ENCODE measurements around the gene CHMP6.
A peak's percentile ranks its signal among the peaks of the same experiment; 100 is the strongest.

CHMP6 gene

DNA sequence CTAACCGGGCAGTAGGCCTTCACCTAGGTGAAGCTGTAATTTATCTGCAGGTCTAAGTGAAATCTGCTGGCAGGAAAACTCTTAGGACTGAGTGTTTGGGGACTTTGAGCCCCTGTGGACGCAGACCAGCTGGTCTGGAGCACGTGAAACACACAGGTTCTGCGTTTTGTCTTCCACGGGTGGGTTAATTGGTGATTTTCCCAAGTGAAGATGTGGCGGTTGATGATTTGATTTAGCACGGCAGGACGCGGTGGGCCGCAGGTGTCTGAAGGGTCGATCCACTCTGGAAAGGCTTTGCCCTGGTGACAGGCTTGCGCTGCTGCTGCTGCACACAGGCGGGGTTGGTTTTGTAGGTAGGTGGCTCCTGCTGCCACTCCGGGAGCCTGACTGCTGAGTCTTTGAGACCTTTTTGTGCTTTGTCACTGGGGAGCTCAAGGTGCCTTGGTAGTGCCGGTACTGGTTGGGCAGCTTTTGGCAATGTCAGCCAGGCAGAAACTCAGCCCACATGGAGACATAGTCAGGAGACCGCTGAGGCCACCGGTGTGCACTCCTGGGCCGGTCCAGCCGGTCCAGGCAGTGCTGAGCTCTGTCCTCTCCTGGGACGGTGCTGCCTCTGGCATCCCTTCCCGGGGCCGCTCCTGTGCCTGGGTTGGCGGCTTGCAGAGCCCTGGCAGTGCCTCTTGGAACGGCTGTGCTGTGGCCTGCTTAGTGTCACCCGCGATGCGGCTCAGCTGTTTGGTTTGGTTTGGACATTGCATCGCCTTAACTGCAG lies 45.6 kb downstream of the CHMP6 start:
- Histone ChIP-seq H3K27me3 (ENCODE audit: insufficient read depth, low read length) (peaks cover 19% of the 10 kb centered on the region), H3K4me3 (ENCODE audit: low read length) (no peak overlapping the region), H3K9ac (ENCODE audit: low read depth, low read length) (no peak overlapping the region), H3K27ac (ENCODE audit: low read depth, low read length) (no peak overlapping the region), H3K36me3 (ENCODE audit: insufficient read depth, low read length) (no peaks in the 10 kb centered on the region), H3K4me1 (ENCODE audit: insufficient read depth, low read length) (peaks cover 8% of the 10 kb centered on the region; the same call in 1 of the 2 replicates), H3K9me3 (ENCODE audit: insufficient read depth, low read depth, low read length) (no peaks in the 10 kb centered on the region)
- 92% methylated on average over 28 of the region's 28 CpGs for WGBS

DNA sequence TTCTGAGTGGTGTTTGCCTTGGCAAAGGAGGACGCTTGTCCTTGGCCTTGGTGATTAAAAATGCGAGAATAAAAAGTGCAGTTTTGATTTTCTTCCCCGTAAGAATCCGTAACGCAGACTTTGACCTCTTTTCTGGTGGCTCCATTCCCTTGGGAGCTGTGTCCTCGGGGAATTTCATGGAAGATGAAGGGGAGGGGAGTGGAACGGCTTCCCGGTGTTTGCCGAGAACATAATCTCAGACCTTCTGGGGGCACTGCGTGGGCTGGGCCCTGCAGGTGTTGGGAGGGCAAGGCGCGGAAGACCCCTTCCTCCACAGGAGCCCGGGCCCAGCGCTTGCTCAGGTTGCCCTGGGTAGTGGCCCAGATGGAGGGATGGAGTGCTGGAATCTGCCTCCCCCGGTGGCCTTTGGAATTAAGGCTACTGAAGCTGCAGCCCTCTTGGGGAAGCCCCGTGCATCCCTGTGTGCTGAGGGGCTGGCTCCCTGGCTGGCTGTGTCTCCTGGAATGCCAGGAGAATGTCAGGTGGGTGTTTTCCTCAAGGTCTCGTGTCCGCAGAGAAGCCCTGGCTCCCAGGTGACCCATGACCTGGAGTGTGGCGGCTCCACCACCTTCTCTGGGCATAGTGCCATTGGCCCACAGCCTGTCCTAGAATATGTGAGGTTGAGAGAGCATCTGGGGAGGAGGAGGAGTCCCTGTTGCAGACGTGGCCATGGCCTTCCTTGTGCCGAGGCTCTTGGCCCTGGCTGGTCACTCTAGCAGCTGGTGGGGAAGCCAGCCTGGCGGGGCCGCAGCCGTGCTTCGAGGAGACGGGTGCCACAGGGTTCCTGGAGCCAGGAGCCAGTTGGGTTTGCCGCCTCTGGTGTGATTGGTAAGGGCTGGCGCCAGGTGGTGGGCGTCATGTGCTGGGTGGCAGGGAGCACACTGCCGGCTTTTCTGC lies 46.4 kb downstream of the CHMP6 start:
- H3K27me3 ChIP-seq (ENCODE audit: insufficient read depth, low read length) = peaks cover 18% of the 10 kb centered on the region

DNA sequence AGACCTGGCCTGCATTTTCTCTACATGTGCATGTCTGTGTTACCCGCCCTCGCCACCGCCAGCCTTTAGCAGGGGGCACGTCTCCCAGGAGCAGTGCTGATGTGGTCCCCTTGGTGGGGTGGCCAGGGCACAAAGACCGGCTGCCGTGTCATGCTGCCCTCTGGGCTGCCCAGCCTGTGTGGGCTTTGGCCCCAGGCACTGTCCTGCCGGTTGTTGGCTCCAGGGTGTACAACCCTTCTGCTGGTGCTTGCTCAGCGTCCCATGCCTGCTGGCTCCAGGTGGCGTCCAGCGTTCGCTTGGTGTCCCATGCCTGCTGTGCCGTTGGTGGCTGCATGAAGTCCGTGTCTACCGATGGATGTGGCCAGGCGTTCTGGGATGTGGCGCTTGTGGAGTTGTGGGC lies 47.5 kb downstream of the CHMP6 start:
- Histone ChIP-seq H3K9me3 (ENCODE audit: insufficient read depth, low read depth, low read length) (no peaks in the 10 kb centered on the region), H3K4me3 (ENCODE audit: low read length) (no peak overlapping the region), H3K27ac (ENCODE audit: low read depth, low read length) (no peak overlapping the region), H3K9ac (ENCODE audit: low read depth, low read length) (no peak overlapping the region), H3K4me1 (ENCODE audit: insufficient read depth, low read length) (peaks cover 8% of the 10 kb centered on the region; the same call in 1 of the 2 replicates), H3K27me3 (ENCODE audit: insufficient read depth, low read length) (peaks cover 8% of the 10 kb centered on the region), H3K36me3 (ENCODE audit: insufficient read depth, low read length) (no peaks in the 10 kb centered on the region)
- 92% methylated on average over 16 of the region's 16 CpGs for WGBS

More for the DNA sequence above, 46.4 kb downstream of the CHMP6 start:
- no peak overlapping the region for H3K4me3 ChIP-seq (ENCODE audit: low read length)
- no peaks in the 10 kb centered on the region for H3K36me3 ChIP-seq (ENCODE audit: insufficient read depth, low read length)
- H3K9me3 ChIP-seq (ENCODE audit: insufficient read depth, low read depth, low read length) = no peaks in the 10 kb centered on the region
- no peak overlapping the region for H3K27ac ChIP-seq (ENCODE audit: low read depth, low read length)
- peaks cover 8% of the 10 kb centered on the region; the same call in 1 of the 2 replicates for H3K4me1 ChIP-seq (ENCODE audit: insufficient read depth, low read length)
- no peak overlapping the region; the same call in 1 of the 2 replicates for H3K9ac ChIP-seq (ENCODE audit: low read depth, low read length)
- 92% methylated on average over 30 of the region's 30 CpGs for WGBS

DNA sequence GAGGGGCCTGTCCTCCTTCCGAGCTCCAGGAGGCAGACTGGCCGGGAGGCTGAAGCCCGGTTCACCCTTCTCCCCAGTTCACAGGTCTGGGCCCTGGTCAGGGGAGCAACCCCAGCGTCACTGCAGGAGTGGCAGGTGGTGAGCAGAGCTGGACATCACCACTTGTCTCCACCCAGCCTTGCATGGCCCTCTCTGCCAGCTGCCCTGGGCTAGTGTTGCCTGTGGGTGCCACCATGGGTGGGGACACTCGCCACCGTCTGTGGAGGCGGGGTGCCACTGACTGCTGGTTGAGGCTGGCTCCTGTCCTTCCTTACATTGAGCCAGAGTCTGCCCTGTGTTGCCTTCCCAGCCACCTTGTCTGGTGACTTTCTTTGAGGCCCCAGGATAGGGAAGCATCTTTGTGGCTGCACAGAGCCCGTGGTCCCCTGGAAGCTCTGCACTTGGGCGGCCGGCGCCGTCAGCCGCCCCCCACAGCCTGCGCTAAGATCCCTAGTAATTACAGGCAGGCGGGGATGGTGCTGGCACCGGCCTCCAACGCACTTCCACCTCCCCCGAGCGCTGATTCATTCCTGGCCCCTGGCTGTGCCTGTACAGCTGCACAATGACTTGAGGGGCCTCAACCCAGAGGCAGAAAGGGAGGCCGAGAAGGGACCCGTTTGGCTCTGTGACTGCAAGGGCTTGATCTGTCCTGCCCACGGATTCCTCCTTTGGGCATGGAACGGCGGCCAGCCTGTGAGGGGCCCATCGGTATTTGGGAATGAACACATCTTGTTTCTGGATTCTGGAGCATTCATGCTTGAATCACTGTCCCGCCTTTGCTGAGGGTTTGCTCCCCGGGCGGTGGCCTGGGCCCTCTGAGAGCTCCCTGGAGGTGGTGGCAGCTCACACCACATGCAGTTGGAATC lies 48.5 kb downstream of the CHMP6 start:
- H3K27me3 ChIP-seq (ENCODE audit: insufficient read depth, low read length) = peaks cover 8% of the 10 kb centered on the region
- 87% methylated on average over 28 of the region's 28 CpGs for WGBS
- H3K9me3 ChIP-seq (ENCODE audit: insufficient read depth, low read depth, low read length) = no peaks in the 10 kb centered on the region
- no peaks in the 10 kb centered on the region for H3K36me3 ChIP-seq (ENCODE audit: insufficient read depth, low read length)
- H3K9ac ChIP-seq (ENCODE audit: low read depth, low read length) = no peak overlapping the region
- H3K27ac ChIP-seq (ENCODE audit: low read depth, low read length) = 0 out of 2 replicates have a peak overlapping the region, but pooled peaks have one; percentile 24
- no peak overlapping the region for H3K4me3 ChIP-seq (ENCODE audit: low read length)
- peaks cover 8% of the 10 kb centered on the region; the same call in 1 of the 2 replicates for H3K4me1 ChIP-seq (ENCODE audit: insufficient read depth, low read length)

DNA sequence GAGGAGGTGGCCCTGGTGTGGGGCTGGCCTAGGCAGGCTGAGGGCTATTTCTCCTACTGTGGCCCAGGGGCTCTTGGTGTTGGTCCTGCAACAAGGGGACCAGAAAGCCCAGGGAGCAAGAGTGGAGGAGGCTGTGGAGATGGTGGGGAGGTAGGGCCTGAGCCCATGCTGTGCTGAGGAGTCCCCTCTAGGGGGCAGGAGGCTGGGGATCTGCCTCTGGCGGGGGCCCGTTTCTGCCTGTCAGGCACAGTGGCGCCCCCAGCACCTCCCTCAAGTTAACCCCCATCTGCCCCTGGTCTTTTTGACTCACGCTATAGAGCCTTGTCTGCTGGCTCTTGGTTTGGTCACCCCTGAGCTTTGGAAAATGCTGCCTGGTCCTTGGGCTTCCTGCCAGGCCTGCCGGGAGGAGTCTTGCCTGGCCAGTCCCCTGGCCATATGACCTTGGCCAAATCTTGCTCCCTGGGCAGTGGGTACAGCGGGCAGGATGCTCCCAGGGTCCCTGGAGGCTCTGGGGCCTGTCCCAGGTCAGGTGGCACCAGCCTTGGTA lies 49.2 kb downstream of the CHMP6 start:
- Histone ChIP-seq H3K27ac (ENCODE audit: low read depth, low read length) (0 out of 2 replicates have a peak overlapping the region, but pooled peaks have one; percentile 24), H3K27me3 (ENCODE audit: insufficient read depth, low read length) (peaks cover 6% of the 10 kb centered on the region), H3K4me1 (ENCODE audit: insufficient read depth, low read length) (peaks cover 8% of the 10 kb centered on the region; the same call in 1 of the 2 replicates), H3K36me3 (ENCODE audit: insufficient read depth, low read length) (no peaks in the 10 kb centered on the region), H3K9me3 (ENCODE audit: insufficient read depth, low read depth, low read length) (no peaks in the 10 kb centered on the region), H3K4me3 (ENCODE audit: low read length) (no peak overlapping the region), H3K9ac (ENCODE audit: low read depth, low read length) (no peak overlapping the region)
- WGBS = 74% methylated on average over 6 of the region's 6 CpGs

DNA sequence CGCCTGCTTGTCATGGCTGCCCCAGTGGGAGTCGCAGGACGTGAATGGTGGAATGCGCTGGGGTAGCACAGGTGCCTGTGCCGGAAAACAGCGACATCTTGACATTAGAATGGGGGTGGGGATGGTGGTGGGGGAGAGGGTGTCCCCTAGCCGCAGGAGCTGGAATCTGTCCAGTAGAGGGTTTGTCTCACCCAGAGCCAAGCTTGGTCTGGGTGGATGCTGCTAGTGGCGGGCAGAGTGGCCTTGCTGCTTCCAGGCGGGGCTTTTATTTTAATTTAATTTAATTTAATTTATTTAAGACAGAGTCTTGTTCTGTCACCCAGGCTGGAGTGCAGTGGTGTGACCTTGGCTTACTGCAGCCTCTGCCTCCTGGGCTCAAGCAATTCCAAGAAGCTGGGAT lies 51.0 kb downstream of the CHMP6 start:
- no peaks in the 10 kb centered on the region for H3K9me3 ChIP-seq (ENCODE audit: insufficient read depth, low read depth, low read length)
- peaks cover 4% of the 10 kb centered on the region; the same call in 1 of the 2 replicates for H3K4me1 ChIP-seq (ENCODE audit: insufficient read depth, low read length)
- H3K27ac ChIP-seq (ENCODE audit: low read depth, low read length) = no peak overlapping the region
- no peaks in the 10 kb centered on the region for H3K27me3 ChIP-seq (ENCODE audit: insufficient read depth, low read length)
- WGBS = 95% methylated on average over 7 of the region's 9 CpGs
- no peak overlapping the region for H3K4me3 ChIP-seq (ENCODE audit: low read length)
- H3K9ac ChIP-seq (ENCODE audit: low read depth, low read length) = no peak overlapping the region
- H3K36me3 ChIP-seq (ENCODE audit: insufficient read depth, low read length) = no peaks in the 10 kb centered on the region

DNA sequence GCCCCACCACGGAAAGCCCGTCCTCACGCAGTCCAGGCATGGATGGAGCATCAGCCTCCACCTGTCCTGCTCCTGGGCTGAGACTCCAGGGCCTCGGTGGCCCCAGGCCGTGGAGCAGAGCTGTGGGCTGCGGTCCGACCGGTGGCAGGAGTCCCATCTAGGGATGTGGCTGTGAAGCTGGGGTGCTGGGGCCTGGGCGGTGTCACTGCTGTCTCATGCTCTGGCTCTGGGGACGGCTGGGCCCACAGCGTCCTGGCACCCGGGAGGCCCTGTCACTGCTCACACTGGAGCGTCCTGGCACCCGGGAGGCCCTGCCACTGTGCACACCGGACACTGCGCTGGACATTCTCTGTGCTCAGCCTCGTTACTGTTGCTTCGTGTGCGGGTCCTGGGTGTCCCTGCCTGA lies 51.7 kb downstream of the CHMP6 start:
- Histone ChIP-seq H3K9ac (ENCODE audit: low read depth, low read length) (no peak overlapping the region), H3K27me3 (ENCODE audit: insufficient read depth, low read length) (no peaks in the 10 kb centered on the region), H3K4me1 (ENCODE audit: insufficient read depth, low read length) (peaks cover 4% of the 10 kb centered on the region; the same call in 1 of the 2 replicates), H3K4me3 (ENCODE audit: low read length) (no peak overlapping the region), H3K27ac (ENCODE audit: low read depth, low read length) (peak overlapping the region; percentile 49; the same call in 1 of the 2 replicates), H3K9me3 (ENCODE audit: insufficient read depth, low read depth, low read length) (no peaks in the 10 kb centered on the region), H3K36me3 (ENCODE audit: insufficient read depth, low read length) (no peaks in the 10 kb centered on the region)
- 94% methylated on average over 19 of the region's 19 CpGs for WGBS

DNA sequence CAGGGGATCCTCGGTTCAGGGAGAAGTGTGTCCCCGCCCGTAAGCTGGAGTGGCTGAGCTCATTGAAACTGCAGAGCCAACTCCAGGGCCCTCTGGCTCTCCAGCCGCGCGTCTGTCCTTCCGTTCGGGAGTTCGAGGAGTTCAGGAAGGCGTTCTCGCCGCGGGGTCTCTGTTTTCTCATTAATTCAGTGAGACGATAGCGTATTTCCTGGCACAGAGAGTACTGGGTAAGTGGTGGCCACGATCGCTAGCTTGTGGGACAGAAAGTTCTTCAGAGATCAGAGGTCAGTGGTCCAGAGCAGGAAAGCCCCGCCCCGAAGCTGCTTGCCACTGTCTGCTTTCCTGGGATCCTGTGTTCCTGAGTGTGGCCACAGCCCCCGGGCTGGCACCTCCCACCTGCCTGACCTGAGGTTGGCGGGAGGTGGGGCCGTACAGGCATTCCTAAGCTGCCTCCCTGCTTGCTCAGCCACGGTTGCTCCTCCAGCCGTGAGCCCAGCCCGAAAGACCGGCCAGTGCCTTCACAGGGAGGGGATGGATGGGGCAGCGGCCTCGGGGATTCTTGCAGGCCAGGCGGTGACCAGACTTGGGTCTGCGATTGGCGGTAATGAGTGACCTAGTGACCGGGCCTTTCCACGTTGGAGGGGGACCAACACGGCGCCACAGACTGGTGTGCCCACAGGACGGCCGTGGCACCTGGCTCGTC lies 52.2 kb downstream of the CHMP6 start:
- Histone ChIP-seq H3K27ac (ENCODE audit: low read depth, low read length) (peak overlapping the region; percentile 49; the same call in 1 of the 2 replicates), H3K9ac (ENCODE audit: low read depth, low read length) (no peak overlapping the region), H3K9me3 (ENCODE audit: insufficient read depth, low read depth, low read length) (no peaks in the 10 kb centered on the region), H3K4me3 (ENCODE audit: low read length) (no peak overlapping the region), H3K4me1 (ENCODE audit: insufficient read depth, low read length) (peaks cover 4% of the 10 kb centered on the region; the same call in 1 of the 2 replicates), H3K36me3 (ENCODE audit: insufficient read depth, low read length) (no peaks in the 10 kb centered on the region), H3K27me3 (ENCODE audit: insufficient read depth, low read length) (no peaks in the 10 kb centered on the region)
- WGBS = 73% methylated on average over 38 of the region's 38 CpGs

DNA sequence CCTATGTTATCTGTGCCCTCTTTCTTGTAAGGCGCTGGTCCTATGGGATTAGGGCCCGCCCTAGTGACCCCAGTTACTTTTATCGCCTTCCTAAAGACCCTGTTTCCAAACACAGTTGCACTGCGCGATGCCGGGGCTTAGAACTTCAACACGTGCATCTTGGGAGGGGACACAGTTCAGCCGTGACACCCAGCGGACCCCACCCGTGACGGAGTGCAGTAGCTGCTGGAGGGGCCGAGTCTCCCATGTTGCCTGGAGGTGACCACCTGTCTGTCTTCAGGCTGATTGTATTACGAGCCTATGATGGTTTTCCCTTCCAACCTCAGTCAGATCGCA lies 52.8 kb downstream of the CHMP6 start:
- no peak overlapping the region; the same call in 1 of the 2 replicates for H3K27ac ChIP-seq (ENCODE audit: low read depth, low read length)
- no peaks in the 10 kb centered on the region for H3K9me3 ChIP-seq (ENCODE audit: insufficient read depth, low read depth, low read length)
- no peaks in the 10 kb centered on the region for H3K36me3 ChIP-seq (ENCODE audit: insufficient read depth, low read length)
- H3K4me1 ChIP-seq (ENCODE audit: insufficient read depth, low read length) = peaks cover 4% of the 10 kb centered on the region; the same call in 1 of the 2 replicates
- H3K9ac ChIP-seq (ENCODE audit: low read depth, low read length) = no peak overlapping the region
- H3K27me3 ChIP-seq (ENCODE audit: insufficient read depth, low read length) = no peaks in the 10 kb centered on the region
- 94% methylated on average over 14 of the region's 14 CpGs for WGBS
- H3K4me3 ChIP-seq (ENCODE audit: low read length) = no peak overlapping the region
